GM21526 (cell line): ENCODE results near the gene NDC80.
"Not testable (repeated sequence)": the region's sequence is repeated elsewhere in the genome, so short reads cannot be mapped to it uniquely, and the experiment has no call there.

ENCODE experiments used
- ATAC-seq: cut with Tn5 transposase; IDR thresholded peaks from one replicate; pipeline ENCODE4 v1.9.1; 2021; ENCODE audit warnings: moderate library complexity; ENCODE audit not compliant: unreplicated experiment, low FRiP score

The NDC80 gene

GRCh38 chr18:2662288-2662687, 90.9 kb downstream of the NDC80 start:
- not testable (repeated sequence) for ATAC-seq

- ATAC-seq: no peak
Measured at GRCh38 chr18:2662990-2663389, 91.6 kb downstream of the NDC80 start.
